ENCODE measurements around the gene PCSK2.

The PCSK2 gene

DNA sequence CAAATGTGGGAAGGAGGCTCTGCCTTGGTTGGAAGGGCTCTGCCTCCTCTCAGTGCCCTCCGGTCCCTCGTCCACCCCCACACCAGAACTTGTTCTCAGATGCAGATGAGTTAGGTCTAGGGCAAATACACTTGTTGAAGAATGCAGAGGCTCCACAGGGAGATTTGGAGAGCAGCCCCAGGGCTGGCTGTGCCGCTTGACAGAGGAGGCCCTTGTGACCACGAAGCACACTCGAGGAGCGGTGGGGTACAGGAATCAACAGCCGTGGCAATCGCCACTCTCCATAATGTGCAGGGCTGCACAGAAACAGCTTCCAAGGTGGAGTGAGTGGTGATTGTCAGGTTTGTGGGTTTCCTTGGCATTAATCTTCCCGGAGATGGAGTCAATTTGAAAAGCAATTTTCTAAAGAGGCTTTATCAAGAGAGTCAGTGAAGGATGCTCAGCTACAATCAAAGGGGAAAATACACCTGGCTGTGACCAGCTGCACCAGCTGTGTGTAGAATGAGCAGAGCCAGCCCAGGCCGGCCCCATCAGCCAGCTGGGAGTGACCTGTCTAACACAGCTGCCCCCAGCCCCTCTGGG, 244.9 kb downstream of the PCSK2 start:
- TF ChIP-seq, protein P1, sequence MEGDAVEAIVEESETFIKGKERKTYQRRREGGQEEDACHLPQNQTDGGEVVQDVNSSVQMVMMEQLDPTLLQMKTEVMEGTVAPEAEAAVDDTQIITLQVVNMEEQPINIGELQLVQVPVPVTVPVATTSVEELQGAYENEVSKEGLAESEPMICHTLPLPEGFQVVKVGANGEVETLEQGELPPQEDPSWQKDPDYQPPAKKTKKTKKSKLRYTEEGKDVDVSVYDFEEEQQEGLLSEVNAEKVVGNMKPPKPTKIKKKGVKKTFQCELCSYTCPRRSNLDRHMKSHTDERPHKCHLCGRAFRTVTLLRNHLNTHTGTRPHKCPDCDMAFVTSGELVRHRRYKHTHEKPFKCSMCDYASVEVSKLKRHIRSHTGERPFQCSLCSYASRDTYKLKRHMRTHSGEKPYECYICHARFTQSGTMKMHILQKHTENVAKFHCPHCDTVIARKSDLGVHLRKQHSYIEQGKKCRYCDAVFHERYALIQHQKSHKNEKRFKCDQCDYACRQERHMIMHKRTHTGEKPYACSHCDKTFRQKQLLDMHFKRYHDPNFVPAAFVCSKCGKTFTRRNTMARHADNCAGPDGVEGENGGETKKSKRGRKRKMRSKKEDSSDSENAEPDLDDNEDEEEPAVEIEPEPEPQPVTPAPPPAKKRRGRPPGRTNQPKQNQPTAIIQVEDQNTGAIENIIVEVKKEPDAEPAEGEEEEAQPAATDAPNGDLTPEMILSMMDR (IDR thresholded peaks at IDR 0.05; ENCODE audit: extremely low read depth, missing control alignments), result no peak

DNA sequence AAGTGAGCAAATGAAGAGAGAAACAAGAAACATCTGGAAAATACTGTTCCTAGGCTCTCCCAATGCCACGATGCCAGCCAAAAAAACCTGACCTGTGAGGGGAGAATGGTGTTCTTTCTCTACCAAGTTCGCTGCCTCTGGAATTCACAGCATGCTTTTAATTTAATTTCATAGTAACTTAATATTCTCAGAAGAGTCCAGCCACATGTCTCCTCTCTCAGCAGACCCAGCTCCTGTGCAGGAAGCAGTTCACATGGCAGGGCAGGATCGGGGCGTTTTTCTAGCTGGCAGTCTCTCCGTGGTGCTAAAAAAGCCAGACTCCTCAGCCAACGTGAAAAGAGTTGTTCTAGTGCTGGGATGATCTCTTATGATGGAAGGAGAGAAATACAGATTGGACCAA, 246.8 kb downstream of the PCSK2 start:
- TF ChIP-seq, protein P1 (IDR thresholded peaks at IDR 0.05; ENCODE audit: extremely low read depth, missing control alignments), result no peak
- DNase-seq (ENCODE audit: low spot score), result no peak

More for the DNA sequence above, 244.9 kb downstream of the PCSK2 start:
- no peak for DNase-seq (ENCODE audit: low spot score)

DNA sequence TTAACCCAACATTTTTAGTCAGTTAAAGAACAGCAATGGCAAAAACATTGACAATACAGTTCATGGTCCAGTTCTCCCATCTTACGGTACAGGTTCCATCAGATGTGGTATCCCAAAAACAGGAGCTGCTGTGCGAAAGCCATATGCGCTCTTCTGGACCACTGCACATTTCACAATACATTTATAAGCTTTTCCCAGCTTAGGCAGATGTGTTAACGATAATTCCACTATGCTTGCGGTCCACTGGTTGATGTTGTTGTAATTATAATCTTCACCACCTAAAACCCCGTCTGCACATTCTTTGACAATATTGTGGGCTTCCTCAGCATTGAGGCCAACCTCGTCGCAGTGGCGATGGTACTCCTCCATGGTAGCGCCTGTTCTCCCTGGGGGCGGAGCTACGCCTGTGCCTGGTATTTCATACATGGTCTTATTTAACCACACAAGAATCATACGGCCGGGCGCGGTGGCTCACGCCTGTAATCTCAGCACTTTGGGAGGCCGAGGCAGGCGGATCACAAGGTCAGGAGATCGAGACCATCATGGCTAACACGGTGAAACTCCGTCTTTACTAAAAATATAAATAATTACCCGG, 252.3 kb downstream of the PCSK2 start:
- no peak for DNase-seq (ENCODE audit: low spot score)
- TF ChIP-seq, protein P1 (IDR thresholded peaks at IDR 0.05; ENCODE audit: extremely low read depth, missing control alignments), result no peak

DNA sequence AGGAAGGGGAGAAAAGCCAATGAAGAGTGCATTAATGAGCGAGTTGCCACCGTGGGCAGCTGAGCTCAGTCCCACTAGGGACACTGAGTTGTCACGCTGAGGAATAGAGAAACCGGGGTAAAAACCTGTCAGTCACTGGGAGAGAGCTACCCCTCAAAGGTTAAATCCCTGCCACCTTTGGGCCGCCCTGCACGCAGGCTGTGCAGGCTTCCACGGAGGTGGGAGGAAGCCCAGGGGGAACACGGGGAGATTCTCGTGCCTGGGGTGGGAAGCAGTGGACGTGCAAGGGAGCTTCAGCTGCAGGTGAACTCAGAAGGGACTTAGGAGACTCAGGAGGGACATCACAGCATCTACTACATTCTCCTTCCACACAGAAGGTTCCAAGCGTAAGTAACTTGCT, 253.9 kb downstream of the PCSK2 start:
- TF ChIP-seq, protein P1 (IDR thresholded peaks at IDR 0.05; ENCODE audit: extremely low read depth, missing control alignments), result no peak

DNA sequence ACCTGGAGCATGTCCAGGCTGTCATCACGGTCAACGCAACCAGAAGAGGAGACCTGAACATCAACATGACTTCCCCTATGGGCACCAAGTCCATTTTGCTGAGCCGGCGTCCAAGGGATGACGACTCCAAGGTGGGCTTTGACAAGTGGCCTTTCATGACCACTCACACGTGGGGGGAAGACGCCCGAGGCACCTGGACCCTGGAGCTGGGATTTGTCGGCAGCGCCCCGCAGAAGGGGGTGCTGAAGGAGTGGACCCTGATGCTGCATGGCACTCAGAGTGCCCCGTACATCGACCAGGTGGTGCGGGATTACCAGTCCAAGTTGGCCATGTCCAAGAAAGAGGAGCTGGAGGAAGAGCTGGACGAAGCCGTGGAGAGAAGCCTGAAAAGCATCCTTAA, 254.8 kb downstream of the PCSK2 start:
- TF ChIP-seq, protein P1 (IDR thresholded peaks at IDR 0.05; ENCODE audit: extremely low read depth, missing control alignments), result no peak
- no peak for DNase-seq (ENCODE audit: low spot score)

More for the DNA sequence above, 253.9 kb downstream of the PCSK2 start:
- no peak for DNase-seq (ENCODE audit: low spot score)

DNA sequence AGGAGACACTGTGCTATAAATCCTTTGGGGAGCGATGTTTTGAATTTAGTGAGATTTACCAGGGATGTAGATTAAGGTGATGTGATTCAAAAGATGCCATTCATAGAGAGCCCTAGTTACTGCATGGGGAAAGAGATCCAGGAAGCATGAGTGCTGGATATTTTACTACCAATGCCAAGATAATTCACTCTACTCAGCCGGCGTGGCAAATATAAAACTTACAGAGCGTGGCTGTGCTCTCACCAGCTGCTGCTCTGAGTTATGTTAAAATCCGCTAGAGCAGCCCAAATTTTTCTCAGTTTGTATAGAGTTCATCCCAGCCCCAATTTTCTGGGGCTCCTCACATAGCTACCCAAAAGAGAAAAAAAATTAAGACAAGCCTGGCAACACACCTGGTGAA, 255.7 kb downstream of the PCSK2 start:
- DNase-seq (ENCODE audit: low spot score), result no peak
- TF ChIP-seq, protein P1 (IDR thresholded peaks at IDR 0.05; ENCODE audit: extremely low read depth, missing control alignments), result no peak

DNA sequence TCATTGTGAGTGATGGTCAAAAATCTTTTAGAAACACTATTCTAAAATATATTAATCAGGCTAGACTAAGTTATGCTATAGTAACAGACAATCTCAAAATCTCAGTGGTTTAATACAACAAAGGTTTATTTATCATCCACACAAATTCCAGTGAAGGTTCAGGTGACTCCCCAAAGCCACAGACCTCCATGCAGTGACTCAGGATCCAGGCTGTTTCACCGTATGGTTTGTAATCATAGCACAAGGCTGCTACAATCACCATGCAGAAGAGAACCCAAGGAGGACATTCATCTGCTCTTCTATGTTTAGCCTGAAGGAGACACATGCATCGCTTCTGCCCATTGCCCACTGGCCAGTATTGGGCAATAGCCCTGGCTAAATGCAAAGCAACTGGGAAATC, 258.2 kb downstream of the PCSK2 start:
- TF ChIP-seq, protein P1 (IDR thresholded peaks at IDR 0.05; ENCODE audit: extremely low read depth, missing control alignments), result no peak
- DNase-seq (ENCODE audit: low spot score), result no peak

Measured in GM20000 (cell line).